Measurements from ENCODE around the gene PIAS1.

DNA sequence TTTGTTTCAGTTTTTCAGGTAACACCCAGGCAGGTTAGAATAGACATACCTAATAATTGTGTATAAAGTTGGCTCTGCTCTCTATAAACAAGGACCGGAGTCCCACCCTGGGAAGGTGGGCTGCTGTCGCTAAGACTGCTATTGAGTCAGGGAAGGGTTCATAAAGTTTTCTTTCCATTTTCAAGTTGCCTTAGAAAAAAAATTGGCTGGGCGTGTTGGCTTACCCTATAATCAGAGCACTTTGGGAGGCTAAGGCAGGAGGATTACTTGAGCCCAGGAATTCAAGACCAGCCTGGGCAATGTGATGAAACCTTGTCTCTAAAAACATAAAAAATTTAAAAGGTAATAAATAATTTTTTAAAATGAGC is 11.3 kb upstream of the PIAS1 start:
- TF ChIP-seq CTCF (IDR thresholded peaks at IDR 0.05; ENCODE audit: low read length) (no peak), EZH2phosphoT487 (IDR thresholded peaks at IDR 0.05; ENCODE audit: low read length) (no peak), EZH2 (optimal IDR thresholded peaks at IDR 0.05; ENCODE audit: low read depth, low read length) (no peak)
